GM12878 (cell line): ENCODE data around the gene B4GALNT2. TPM values are rescaled to one million over a fixed set of nuclear protein-coding genes. Genes with fewer than 3 reads are reported as not detected.
A peak's percentile ranks its signal among the peaks of the same experiment; 100 is the strongest.

ENCODE experiments used
- ATAC-seq: fragments of 200-7000 bp; cut with Tn5 transposase; 3 replicates; pipeline ENCODE4 v1.9.1; 2020; ENCODE audit warnings: mild to moderate bottlenecking, moderate library complexity
- BruUV-seq: library from RNA; stranded (reverse); fragments of 400-500 nt; replicated peaks from 2 replicates; lab custom pipeline; 2021; lab: Mats Ljungman, UMichigan
- CTCF ChIA-PET: fragments of 300-600 bp; sonication (Branson Sonifier 250); formaldehyde crosslinking; extraction: SDS; loops from one replicate; lab custom pipeline; 2021; ENCODE audit warnings: inconsistent platforms; lab: Yijun Ruan, JAX
- POLR2A ChIA-PET: fragments of 350-600 bp; formaldehyde crosslinking; extraction: SDS; loops from one replicate; lab custom pipeline; 2021; ENCODE audit warnings: inconsistent platforms; lab: Charles Lee
- RAD21 ChIA-PET: fragments of 300-600 bp; sonication (Branson Sonifier 250); formaldehyde crosslinking; loops from one replicate; lab custom pipeline; 2023; ENCODE audit warnings: antibody characterized with exemption; ENCODE audit not compliant: unreplicated experiment; lab: Charles Lee
- SMC1A ChIA-PET: fragments of 300-600 bp; sonication (Branson Sonifier 250); formaldehyde crosslinking; loops from one replicate; lab custom pipeline; 2023; ENCODE audit not compliant: unreplicated experiment, uncharacterized antibody; lab: Charles Lee
- DNase-seq: peaks from one replicate; pipeline ENCODE4 v3.0.0-alpha.2; 2011; ENCODE audit warnings: low read depth, low spot score
- FAIRE-seq: peaks from 3 replicates; lab custom pipeline; 2011; peaks lifted over from hg19 to GRCh38; lab: Jason Lieb, UNC
- H2AFZ ChIP-seq: 2 replicates; pipeline ENCODE4 v1.6.0; 2011; ENCODE audit warnings: low read depth, low read length, control low read depth; ENCODE audit not compliant: control insufficient read depth
- H3K27ac ChIP-seq: 2 replicates; pipeline ENCODE4 v1.5.1; 2011; ENCODE audit warnings: control low read depth; ENCODE audit not compliant: control insufficient read depth, insufficient read depth
- H3K27me3 ChIP-seq, 2 experiments: replicated peaks in 1 of 2; 2 replicates each; pipeline versions ENCODE4 v1.6.0 to v1.6.1; 2011; ENCODE audit warnings: low read length in 1 of 2; ENCODE audit not compliant: control insufficient read depth in 2 of 2, insufficient read depth in 2 of 2
- H3K36me3 ChIP-seq, 2 experiments: 2 replicates each; pipeline ENCODE4 v1.5.1; 2011; ENCODE audit warnings: low read length in 1 of 2; ENCODE audit not compliant: control insufficient read depth in 2 of 2, insufficient read depth in 2 of 2
- H3K4me1 ChIP-seq: 2 replicates; pipeline ENCODE4 v1.6.1; 2011; ENCODE audit warnings: mild to moderate bottlenecking, low read length, moderate library complexity, mixed read lengths; ENCODE audit not compliant: control insufficient read depth, insufficient read depth
- H3K4me2 ChIP-seq: 2 replicates; pipeline ENCODE4 v1.6.0; 2011; ENCODE audit warnings: control low read depth; ENCODE audit not compliant: control insufficient read depth, insufficient read depth
- H3K4me3 ChIP-seq: fragments of 200-600 bp; sonication (generic); 2 replicates; pipeline ENCODE4 v1.5.1; 2016
- H3K79me2 ChIP-seq: 2 replicates; pipeline ENCODE4 v1.6.0; 2011; ENCODE audit warnings: low read length; ENCODE audit not compliant: control insufficient read depth, insufficient read depth
- H3K9ac ChIP-seq: 2 replicates; pipeline ENCODE4 v1.8.0; 2011; ENCODE audit warnings: low read length, control low read depth, mixed read lengths; ENCODE audit not compliant: control insufficient read depth, insufficient read depth
- H3K9me3 ChIP-seq: replicated peaks from 3 replicates; pipeline ENCODE4 v1.5.1; 2011; ENCODE audit warnings: mild to moderate bottlenecking, low read length; ENCODE audit not compliant: control insufficient read depth, insufficient read depth
- H4K20me1 ChIP-seq: 2 replicates; pipeline ENCODE4 v1.6.0; 2011; ENCODE audit not compliant: control insufficient read depth, insufficient read depth
- BRCA1 ChIP-seq: IDR thresholded peaks from 2 replicates; pipeline ENCODE4 v1.6.1; 2011; ENCODE audit warnings: low read depth, low read length, improper control_type of control experiment
- FOXK2 ChIP-seq: fragments of 450-650 bp; IDR thresholded peaks from 2 replicates; pipeline ENCODE4 v1.6.1; 2017; ENCODE audit warnings: mild to moderate bottlenecking, moderate library complexity
- IKZF1 ChIP-seq: fragments of 450-650 bp; conservative IDR thresholded peaks from 2 replicates; pipeline ENCODE4 v1.6.1; 2017; ENCODE audit warnings: antibody characterized with exemption, mild to moderate bottlenecking
- IKZF2 ChIP-seq, 2 experiments: fragments of 450-650 bp; IDR thresholded peaks; 2 replicates each; pipeline ENCODE4 v1.6.1; 2017; ENCODE audit warnings: mild to moderate bottlenecking in 2 of 2, moderate library complexity in 2 of 2
- MTA2 ChIP-seq: fragments of 450-650 bp; IDR thresholded peaks from 2 replicates; pipeline ENCODE4 v1.6.1; 2016; ENCODE audit warnings: low read depth, mild to moderate bottlenecking, moderate library complexity
- NBN ChIP-seq: fragments of 450-650 bp; IDR thresholded peaks from 2 replicates; pipeline ENCODE4 v1.6.1; 2016
- NFIC ChIP-seq: IDR thresholded peaks from 2 replicates; pipeline ENCODE4 v1.6.1; 2012; ENCODE audit warnings: low read depth, mild to moderate bottlenecking, inconsistent platforms, low read length, moderate library complexity
- SPI1 ChIP-seq: IDR thresholded peaks from 2 replicates; pipeline ENCODE4 v1.6.1; 2011; ENCODE audit warnings: low read depth, mild to moderate bottlenecking, low read length, moderate library complexity, borderline replicate concordance; ENCODE audit not compliant: insufficient read depth
- ZNF274 ChIP-seq: IDR thresholded peaks from one replicate; pipeline ENCODE4 v1.8.0; 2011; ENCODE audit not compliant: insufficient read length, insufficient read depth
- WGBS: methylation state at CpG from one replicate; pipeline ENCODE4 v1.1.6; 2016; ENCODE audit warnings: low lambda C conversion rate; ENCODE audit not compliant: insufficient replicate concordance, insufficient coverage; ENCODE audit errors: missing lambda C conversion rate; 5-methylcytosine and 5-hydroxymethylcytosine counted together
- in situ Hi-C: fragments of 300-500 bp; cut with MboI; formaldehyde crosslinking; loops from 9 replicates; pipeline ENCODE4 v1.14.3; 2018; ENCODE audit warnings: mixed read lengths
- intact Hi-C: fragments of 100-400 bp; cut with micrococcal nuclease; formaldehyde crosslinking; loops from one replicate; pipeline ENCODE4 v1.14.2; 2022; ENCODE audit not compliant: unreplicated experiment
- polyA plus RNA-seq, 11 experiments: library from polyadenylated mRNA; depleted of rRNA in 4 of 11; unstranded in 6 of 11; stranded (reverse) in 5 of 11; fragments of >200 nt; fragmentation: Nextera tagmentation in 4 of 11; fragmentation: Illumina TruSeq in 1 of 11; extraction: Ambion mirVana in 4 of 11; extraction: Trizol in 1 of 11; gene quantifications; 1 replicate in 1 of 11; 2 replicates in 10 of 11; pipeline versions ENCODE4 v1.2.1 to v1.2.3, GENCODE V29; 2011 to 2016; ENCODE audit warnings: inconsistent platforms in 2 of 11, missing spikeins in 2 of 11, low read depth in 1 of 11
- total RNA-seq, 4 experiments: library from RNA; depleted of rRNA in 3 of 4; stranded (reverse); fragments of >200 nt in 3 of 4; fragmentation: Illumina TruSeq in 1 of 4; extraction: Trizol in 1 of 4; gene quantifications; 2 replicates each; pipeline versions ENCODE4 v1.2.1 to v1.2.3, GENCODE V29; 2013 to 2021
- TF ChIP-seq, protein P1 (sequence below): IDR thresholded peaks from 2 replicates; pipeline ENCODE4 v1.6.1; 2011; ENCODE audit warnings: mild to moderate bottlenecking, low read depth, low read length, moderate library complexity; ENCODE audit not compliant: insufficient replicate concordance

B4GALNT2 gene
- total and polyA plus RNA-seq, 10 of the 15 experiments (the other 5 are each of a cell fraction or from before 2014, with no cell fraction given): not detected

DNA sequence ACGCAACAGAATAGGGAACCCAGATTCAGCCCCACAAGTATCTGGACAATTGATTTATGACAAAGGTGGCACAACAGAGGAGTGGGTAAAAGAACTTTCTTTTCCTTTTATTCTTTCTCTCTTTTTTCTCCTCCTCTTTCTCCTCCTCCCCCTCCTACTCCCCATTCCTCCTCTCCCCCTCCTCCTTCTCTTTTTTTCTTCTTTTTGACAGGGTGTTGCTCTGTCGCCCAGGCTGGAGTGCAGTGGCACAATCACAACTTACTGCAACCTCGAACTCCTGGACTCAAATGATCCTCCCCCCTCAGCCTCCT, 61.7 kb downstream of the B4GALNT2 start:
- Histone ChIP-seq H3K4me2 (peak overlapping the region; percentile 96), H3K27me3 (no peaks in the 10 kb centered on the region), H3K4me1 (peaks cover 28% of the 10 kb centered on the region), H3K9ac (no peak overlapping the region), H2AFZ (no peak overlapping the region), H3K36me3 (no peaks in the 10 kb centered on the region), H3K79me2 (no peaks in the 10 kb centered on the region), H3K9me3 (no peaks in the 10 kb centered on the region), H3K27ac (peak overlapping the region; percentile 98), H4K20me1 (no peaks in the 10 kb centered on the region), H3K4me3 (peak overlapping the region; percentile 67; the same call in 1 of the 2 replicates)
- WGBS: 0% methylated on average over 3 of the region's 3 CpGs
- ATAC-seq: no peak
- peak; percentile 21 to 35; a peak in 2 of 4 replicates for TF ChIP-seq IKZF2 (IDR thresholded peaks at IDR 0.05)
- peak; percentile 59; the same call in 1 of the 2 replicates for TF ChIP-seq MTA2
- TF ChIP-seq, protein P1, sequence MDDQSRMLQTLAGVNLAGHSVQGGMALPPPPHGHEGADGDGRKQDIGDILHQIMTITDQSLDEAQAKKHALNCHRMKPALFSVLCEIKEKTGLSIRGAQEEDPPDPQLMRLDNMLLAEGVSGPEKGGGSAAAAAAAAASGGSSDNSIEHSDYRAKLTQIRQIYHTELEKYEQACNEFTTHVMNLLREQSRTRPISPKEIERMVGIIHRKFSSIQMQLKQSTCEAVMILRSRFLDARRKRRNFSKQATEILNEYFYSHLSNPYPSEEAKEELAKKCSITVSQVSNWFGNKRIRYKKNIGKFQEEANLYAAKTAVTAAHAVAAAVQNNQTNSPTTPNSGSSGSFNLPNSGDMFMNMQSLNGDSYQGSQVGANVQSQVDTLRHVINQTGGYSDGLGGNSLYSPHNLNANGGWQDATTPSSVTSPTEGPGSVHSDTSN: peak; percentile 16
- 0 out of 2 replicates have a peak, but pooled peaks have one; percentile 24 for TF ChIP-seq FOXK2
- TF ChIP-seq BRCA1: no peak
- no peak for TF ChIP-seq ZNF274
- peak; percentile 57 for TF ChIP-seq IKZF1
- TF ChIP-seq NBN: peak; percentile 10; the same call in 1 of the 2 replicates
- TF ChIP-seq NFIC: peak; percentile 44
- peak; percentile 67; the same call in 1 of the 2 replicates for TF ChIP-seq SPI1
- in situ Hi-C loops: no loop called here
- intact Hi-C loops: loop anchor here (1.0 to 10.0 kb wide), 2 partner anchors 16 to 299 kb away; partner anchors contain the start of genes ABI3, ATP5MC1 and GNGT2
- RAD21 ChIA-PET: interaction anchor here (1.0 to 12.9 kb wide), 9 partner anchors 8 to 353 kb away, joined by 3 to 355 read pairs (median 6); partner anchors contain the start of genes ABI3 and GNGT2
- POLR2A ChIA-PET: interaction anchor here (0.6 to 16.8 kb wide), 7 partner anchors 14 to 380 kb away, joined by 3 to 537 read pairs (median 7); partner anchors contain the start of genes ABI3 and GNGT2
- CTCF ChIA-PET: interaction anchor here (1.7 to 7.7 kb wide), 5 partner anchors 14 to 33 kb away, joined by 9 to 127 read pairs (median 18); partner anchors contain the start of genes ABI3, GNGT2 and PHOSPHO1
- BruUV-seq: no TSS peak
- FAIRE-seq: no peak
- SMC1A ChIA-PET: interaction anchor here (1.1 to 12.1 kb wide), 4 partner anchors 9 to 32 kb away, joined by 5 to 354 read pairs (median 18); partner anchors contain the start of genes ABI3 and GNGT2
- DNase-seq: no peak
